ENCODE results near the gene TAPBP. TPM values are rescaled to one million over a fixed set of nuclear protein-coding genes. Genes with fewer than 3 reads are reported as not detected.

Gene TAPBP
- total and polyA plus RNA-seq, 9 of the 15 experiments (the other 6 are each of a cell fraction or from before 2014, with no cell fraction given), result 5.6 to 74.0 (median 22.3) TPM

GRCh38 chr6:33276864-33277662 lies 36.8 kb downstream of the TAPBP start, which contains the start of gene B3GALT4 (continued):
- peak; percentile 25; the same call in 1 of the 2 replicates for TF ChIP-seq PATZ1 (CRISPR knock-in tag; IDR thresholded peaks at IDR 0.05; ENCODE audit: borderline replicate concordance)
- 0 out of 2 replicates have a peak, but pooled peaks have one; percentile 63 for TF ChIP-seq ZNF282 (CRISPR knock-in tag; IDR thresholded peaks at IDR 0.05)
- TF ChIP-seq MYNN (IDR thresholded peaks at IDR 0.05), result no peak
- TF ChIP-seq MYNN (CRISPR knock-in tag; IDR thresholded peaks at IDR 0.05), result no peak
- TF ChIP-seq DDX20 (tag; IDR thresholded peaks at IDR 0.05; ENCODE audit: low read depth), result no peak
- peak; percentile 94 for TF ChIP-seq POLR2AphosphoS5 (IDR thresholded peaks at IDR 0.05; ENCODE audit: control insufficient read depth, insufficient read depth, low read depth, low read length)
- TF ChIP-seq ZNF280A (IDR thresholded peaks at IDR 0.05; ENCODE audit: low read depth, partially characterized antibody), result no peak
- TF ChIP-seq MTA3 (IDR thresholded peaks at IDR 0.05; ENCODE audit: borderline replicate concordance), result peak; percentile 96; the same call in 1 of the 2 replicates
- 0 out of 2 replicates have a peak, but pooled peaks have one; percentile 94 for TF ChIP-seq MED1 (CRISPR knock-in tag; IDR thresholded peaks at IDR 0.05; ENCODE audit: borderline replicate concordance)
- peak; percentile 13; the same call in 1 of the 2 replicates for TF ChIP-seq NFXL1 (CRISPR knock-in tag; IDR thresholded peaks at IDR 0.05)
- TF ChIP-seq SAP30 (IDR thresholded peaks at IDR 0.05; ENCODE audit: borderline replicate concordance, insufficient read depth, low read depth, low read length, poor library complexity, severe bottlenecking), result no peak
- TF ChIP-seq HNRNPLL (IDR thresholded peaks at IDR 0.05; ENCODE audit: low read depth, low read length, poor library complexity, severe bottlenecking), result peak; percentile 14
- TF ChIP-seq ETV5 (CRISPR knock-in tag; IDR thresholded peaks at IDR 0.05; ENCODE audit: low read depth), result peak; percentile 90; the same call in 1 of the 2 replicates
- no peak for TF ChIP-seq MTA2 (IDR thresholded peaks at IDR 0.05; ENCODE audit: low read depth)
- peak; percentile 85 for TF ChIP-seq SP1 (CRISPR knock-in tag; IDR thresholded peaks at IDR 0.05)
- TF ChIP-seq DLX4 (CRISPR knock-in tag; IDR thresholded peaks at IDR 0.05), result 0 out of 2 replicates have a peak, but pooled peaks have one; percentile 14
- TF ChIP-seq NR0B1 (IDR thresholded peaks at IDR 0.05; ENCODE audit: partially characterized antibody), result no peak
- peak; percentile 52; the same call in 1 of the 2 replicates for TF ChIP-seq PHF8 (IDR thresholded peaks at IDR 0.05; ENCODE audit: borderline replicate concordance, low read length)
- peak; percentile 21; the same call in 1 of the 2 replicates for TF ChIP-seq ATF6 (CRISPR knock-in tag; IDR thresholded peaks at IDR 0.05)

Measured in K562 (cell line).